OCI-LY3 (cell line): ENCODE results near the gene EPHB1.

Source experiments
- CTCF ChIP-seq: fragments of 200-600, 300-600 bp; sonication (generic); IDR thresholded peaks from 2 replicates; pipeline ENCODE4 v1.5.1; 2014; ENCODE audit warnings: antibody characterized with exemption, low read length, low read depth
- EZH2phosphoT487 ChIP-seq: fragments of 200-600 bp; shearing (Covaris generic); IDR thresholded peaks from 2 replicates; pipeline ENCODE4 v1.6.1; 2018; ENCODE audit warnings: antibody characterized with exemption, mixed run types, low read depth

DNA sequence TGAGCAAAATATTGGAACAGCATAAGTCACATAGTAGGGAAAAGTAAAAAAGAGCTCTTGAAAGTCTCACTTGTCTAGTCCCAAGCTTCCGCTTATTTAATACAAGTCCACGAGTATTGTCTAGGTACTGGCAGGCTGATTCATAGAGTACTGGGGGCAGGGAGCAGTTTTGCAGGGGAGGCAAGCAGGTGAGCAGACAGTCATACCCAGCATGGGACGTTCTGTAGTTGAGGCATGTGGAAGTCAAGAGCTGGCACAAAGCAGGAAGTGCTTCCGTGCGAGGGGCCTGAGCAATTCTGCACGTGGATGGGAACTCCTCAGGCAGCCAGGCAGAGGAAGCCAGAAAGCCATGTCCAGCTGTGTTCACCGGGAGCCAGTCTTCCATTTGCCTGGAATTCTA lies 287.6 kb downstream of the EPHB1 start:
- no peak for TF ChIP-seq CTCF
- TF ChIP-seq EZH2phosphoT487 = no peak
